Spleen (tissue), 7 donors: ENCODE results near the gene PTBP3.

ENCODE experiments used
- CTCF ChIP-seq, 11 experiments: fragments of 200-600 bp in 7 of 11; fragments of 450-650 bp in 4 of 11; sonication (generic) in 4 of 11; IDR thresholded peaks in 8 of 11; conservative IDR thresholded peaks in 3 of 11; 1 replicate in 7 of 11; 2 replicates in 4 of 11; pipeline versions ENCODE4 v1.4.0 to v1.8.0; 2016 to 2021; ENCODE audit warnings: antibody characterized with exemption in 11 of 11, inconsistent platforms in 4 of 11, mild to moderate bottlenecking in 1 of 11
- POLR2A ChIP-seq, 3 donors: fragments of 450-650 bp; IDR thresholded peaks; one replicate each; pipeline ENCODE4 v1.5.1; 2017; ENCODE audit warnings: antibody characterized with exemption in 3 of 3, mild to moderate bottlenecking in 1 of 3
- donor health status: DM: no; HTN: no; CAD: no; lungs with moderate emphysema.
- donor health status: DM: no; HTN: no; CAD: no.
- donor health status: DM: no; HTN: no; CAD: no.

DNA sequence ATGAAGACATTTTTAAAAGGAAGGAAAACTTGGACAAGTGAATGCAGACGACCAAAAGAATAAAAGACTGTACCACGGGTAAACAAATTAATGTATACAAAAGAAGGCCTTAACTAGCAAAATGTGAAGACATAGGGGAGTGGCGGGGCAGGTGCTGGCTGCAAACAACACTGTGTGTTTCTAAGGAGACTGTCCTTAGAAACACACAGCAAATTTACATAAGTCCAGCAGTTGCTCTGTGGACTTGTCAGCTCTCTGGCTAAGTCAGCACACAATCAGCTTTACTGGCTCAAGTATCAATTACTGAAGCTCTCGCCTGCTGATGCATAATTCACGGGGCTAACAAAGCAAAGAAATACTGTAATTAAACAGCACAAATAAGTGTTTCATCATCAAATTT, 24.8 kb downstream of the PTBP3 start:
- no peak for TF ChIP-seq CTCF (IDR thresholded peaks at IDR 0.05 in 8 of 11, conservative IDR thresholded peaks at IDR 0.05 in 3 of 11)
- no peak for TF ChIP-seq POLR2A (IDR thresholded peaks at IDR 0.05)
